Mammary epithelial cell (primary cell): Measurements from ENCODE around the gene CAMTA1.

Source experiments
- CTCF ChIP-seq, 2 donors: IDR thresholded peaks in 1 of 2; conservative IDR thresholded peaks in 1 of 2; 2 replicates each; pipeline ENCODE4 v1.5.1; 2011 to 2012; ENCODE audit warnings: inconsistent platforms in 2 of 2, low read length in 2 of 2, mild to moderate bottlenecking in 2 of 2, control low read depth in 1 of 2, low read depth in 1 of 2; ENCODE audit not compliant: insufficient read depth in 1 of 2; ENCODE audit errors: extremely low read depth in 1 of 2
- EZH2 ChIP-seq: IDR thresholded peaks from 2 replicates; pipeline ENCODE4 v1.6.1; 2012; ENCODE audit warnings: low read length, inconsistent platforms, borderline replicate concordance

GRCh38 chr1:6790146-6790545 lies 4.9 kb downstream of the CAMTA1 start:
- TF ChIP-seq CTCF (conservative IDR thresholded peaks at IDR 0.05 in 1 of 2, IDR thresholded peaks at IDR 0.05 in 1 of 2; ENCODE audit: extremely low read depth in 1 of 2, insufficient read depth in 1 of 2, low read depth in 1 of 2, low read length in 2 of 2), result no peak
- TF ChIP-seq EZH2, result no peak
